ENCODE results near the gene C11orf16.
A peak's percentile ranks its signal among the peaks of the same experiment; 100 is the strongest.
"Not testable (repeated sequence)": the region's sequence is repeated elsewhere in the genome, so short reads cannot be mapped to it uniquely, and the experiment has no call there.

C11orf16 gene

DNA sequence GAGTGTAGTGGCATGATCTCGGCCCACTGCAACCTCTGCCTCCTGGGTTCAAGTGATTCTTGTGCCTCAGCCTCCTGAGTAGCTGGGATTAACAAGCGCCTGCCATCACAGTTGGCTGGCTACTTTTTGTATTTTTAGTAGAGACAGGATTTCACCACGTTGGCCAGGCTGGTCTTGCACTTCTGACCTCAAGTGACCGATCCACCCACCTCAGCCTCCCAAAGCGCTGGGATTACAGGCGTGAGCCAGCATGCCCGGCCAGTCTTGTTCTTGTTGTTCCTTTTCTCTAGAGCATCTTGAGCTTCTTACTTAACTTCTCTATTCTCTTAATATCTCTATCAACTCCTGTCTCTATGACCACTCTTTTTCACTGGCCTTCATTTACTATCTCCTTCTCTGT, 51.2 kb downstream of the C11orf16 start:
- DNase-seq: not testable (repeated sequence)

- DNase-seq: no peak
Measured at GRCh38 chr11:8878771-8879170, 54.0 kb downstream of the C11orf16 start.

- no peak for DNase-seq
Measured at GRCh38 chr11:8873741-8874405, 58.9 kb downstream of the C11orf16 start.

- DNase-seq: no peak
Measured at GRCh38 chr11:8871962-8872361, 60.8 kb downstream of the C11orf16 start.

DNA sequence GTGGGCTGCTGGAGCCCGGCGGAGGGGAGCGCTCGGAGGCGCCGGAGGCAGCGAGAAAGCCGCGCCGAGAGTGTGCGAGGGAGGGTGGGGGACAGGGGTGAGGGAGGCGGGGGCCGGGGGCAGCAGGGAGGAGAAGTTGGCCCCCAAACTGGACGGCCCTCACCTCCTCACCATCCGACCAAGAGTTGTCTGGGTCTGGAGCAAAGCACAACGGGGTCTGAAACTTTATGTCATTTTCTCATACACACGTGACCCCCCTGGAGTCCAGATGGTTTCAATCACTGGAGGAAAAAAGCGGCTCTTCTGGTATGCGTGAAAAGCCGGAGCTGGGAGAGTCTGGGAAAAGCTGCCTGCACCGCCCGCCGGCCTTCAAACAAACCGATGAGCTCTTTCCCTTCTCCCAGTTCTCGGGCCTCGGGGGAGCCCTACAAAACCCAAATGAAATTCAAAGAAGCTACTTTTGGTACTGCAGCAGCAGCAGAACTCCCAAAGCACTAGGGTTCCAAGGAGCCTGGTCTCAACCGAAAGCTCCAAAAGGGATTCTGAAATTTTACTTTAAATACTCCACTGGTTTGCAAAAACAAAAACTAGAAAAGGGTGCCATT, 61.5 kb downstream of the C11orf16 start:
- no peak for DNase-seq

DNA sequence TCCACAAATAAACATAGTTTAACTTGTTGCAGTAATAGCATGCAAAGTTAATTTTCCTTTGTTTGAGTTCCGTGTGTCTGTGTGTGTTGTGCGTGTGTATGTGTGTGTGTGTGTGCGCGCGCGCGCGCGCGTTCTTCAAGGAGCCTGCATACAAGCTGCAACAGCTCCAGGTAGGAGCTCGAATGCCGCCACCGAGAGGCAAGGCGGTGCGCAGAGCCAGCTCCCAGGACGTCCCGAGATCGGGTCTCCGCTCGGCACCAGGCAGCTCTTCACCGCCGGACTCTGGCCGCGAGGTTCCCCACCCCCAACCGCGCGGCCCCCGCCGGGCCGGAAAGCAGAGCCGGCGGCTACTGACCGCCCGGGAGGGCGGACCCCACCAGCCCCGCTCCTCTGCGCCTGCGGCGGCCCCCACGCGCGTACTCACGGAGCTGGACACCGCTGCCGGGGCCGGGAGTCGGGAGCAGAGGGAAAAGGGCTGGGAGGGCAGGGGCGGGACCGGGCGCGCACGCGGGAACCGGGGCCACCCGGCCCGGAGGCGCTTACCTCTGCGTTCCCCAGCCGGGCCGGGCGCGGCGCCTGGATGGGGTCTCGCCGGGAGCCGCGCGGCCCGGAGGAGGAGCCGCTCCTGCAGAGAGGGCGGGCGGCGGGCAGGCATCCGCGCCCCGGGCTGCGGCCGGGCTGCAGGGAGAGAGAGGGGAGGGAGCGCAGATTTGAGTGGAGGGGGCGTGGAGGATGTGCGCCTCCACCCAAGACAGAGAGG, 62.2 kb downstream of the C11orf16 start:
- peak; percentile 9 for DNase-seq
